MM.1S (cell line): ENCODE data around the gene STXBP6.

Source experiments
- DNase-seq: peaks from one replicate; pipeline ENCODE4 v3.0.0-alpha.2; 2015
- H2AFZ ChIP-seq: fragments of 300-600 bp; sonication (generic); 2 replicates; pipeline ENCODE4 v1.6.0; 2016; ENCODE audit warnings: antibody characterized with exemption, low read length
- H3F3A ChIP-seq: fragments of 300-600 bp; sonication (generic); 2 replicates; pipeline ENCODE4 v1.6.1; 2016; ENCODE audit warnings: mild to moderate bottlenecking, antibody characterized with exemption, low read length, moderate library complexity, mixed read lengths; ENCODE audit not compliant: insufficient read depth
- H3K27ac ChIP-seq: fragments of 300-600 bp; sonication (generic); 2 replicates; pipeline ENCODE4 v1.5.1; 2016; ENCODE audit warnings: mild to moderate bottlenecking, low read length
- H3K27me3 ChIP-seq: fragments of 300-600 bp; sonication (generic); replicated peaks from 2 replicates; pipeline ENCODE4 v1.6.0; 2016; ENCODE audit warnings: low read length; ENCODE audit not compliant: insufficient read depth
- H3K36me3 ChIP-seq: fragments of 300-600 bp; sonication (generic); replicated peaks from 2 replicates; pipeline ENCODE4 v1.6.1; 2016; ENCODE audit warnings: mild to moderate bottlenecking, low read length, mixed read lengths; ENCODE audit not compliant: insufficient read depth
- H3K4me1 ChIP-seq: fragments of 300-600 bp; sonication (generic); 2 replicates; pipeline ENCODE4 v1.6.1; 2016; ENCODE audit warnings: low read length, mixed read lengths
- H3K4me2 ChIP-seq: fragments of 300-600 bp; sonication (generic); 2 replicates; pipeline ENCODE4 v1.6.0; 2016; ENCODE audit warnings: low read depth, low read length
- H3K4me3 ChIP-seq: fragments of 300-600 bp; sonication (generic); 2 replicates; pipeline ENCODE4 v1.5.1; 2016; ENCODE audit warnings: low read length, mixed read lengths
- H3K79me2 ChIP-seq: fragments of 300-600 bp; sonication (generic); 2 replicates; pipeline ENCODE4 v1.6.1; 2016; ENCODE audit warnings: mixed run types, low read length, mixed read lengths
- H3K9ac ChIP-seq: fragments of 300-600 bp; sonication (generic); 2 replicates; pipeline ENCODE4 v1.6.1; 2016; ENCODE audit warnings: low read length, mixed read lengths
- H3K9me2 ChIP-seq: fragments of 300-600 bp; sonication (generic); replicated peaks from 2 replicates; pipeline ENCODE4 v1.6.1; 2016; ENCODE audit warnings: mild to moderate bottlenecking, low read length, mixed read lengths; ENCODE audit not compliant: insufficient read depth
- H3K9me3 ChIP-seq: fragments of 300-600 bp; sonication (generic); replicated peaks from 2 replicates; pipeline ENCODE4 v1.6.1; 2016; ENCODE audit warnings: mild to moderate bottlenecking, low read length, mixed read lengths; ENCODE audit not compliant: insufficient read depth
- H4K20me1 ChIP-seq: fragments of 300-600 bp; sonication (generic); 2 replicates; pipeline ENCODE4 v1.6.1; 2016; ENCODE audit warnings: mild to moderate bottlenecking, low read length, moderate library complexity, mixed read lengths; ENCODE audit not compliant: insufficient read depth
- EZH2 ChIP-seq: fragments of 300-600 bp; sonication (generic); optimal IDR thresholded peaks from 2 replicates; pipeline ENCODE3; 2017; ENCODE audit warnings: low read depth, mild to moderate bottlenecking, antibody characterized with exemption, low read length, mixed read lengths
- EZH2phosphoT487 ChIP-seq: fragments of 300-600 bp; sonication (generic); IDR thresholded peaks from 2 replicates; pipeline ENCODE4 v1.6.1; 2018; ENCODE audit warnings: antibody characterized with exemption, low read length
- TF ChIP-seq, protein P1 (sequence below): fragments of 300-600 bp; sonication (generic); IDR thresholded peaks from 2 replicates; pipeline ENCODE4 v1.5.1; 2016; ENCODE audit warnings: antibody characterized with exemption, low read length, mixed read lengths

Gene STXBP6

DNA sequence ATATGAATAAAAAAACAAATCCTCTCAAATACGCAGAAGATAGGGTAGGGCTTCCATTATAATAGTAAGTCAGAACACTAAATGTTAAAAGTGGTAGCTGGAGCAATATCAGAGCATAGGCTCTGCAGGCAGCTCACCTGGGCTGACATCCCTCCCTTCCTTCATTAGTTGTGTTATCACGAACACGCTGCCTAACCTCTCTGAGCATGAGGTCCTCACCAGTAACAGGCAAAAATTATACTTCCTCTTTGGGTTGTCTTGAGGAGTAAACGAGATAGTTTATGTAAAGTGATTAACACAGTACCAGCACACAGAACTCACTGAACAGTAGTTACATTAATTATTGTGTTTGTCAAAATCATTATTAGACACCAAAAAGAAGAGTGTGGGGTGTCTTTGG is 154.3 kb downstream of the STXBP6 start:
- Histone ChIP-seq H2AFZ (no peak overlapping the region), H3K9me2 (no peaks in the 10 kb centered on the region), H3K79me2 (no peaks in the 10 kb centered on the region), H3F3A (no peaks in the 10 kb centered on the region), H3K36me3 (no peaks in the 10 kb centered on the region), H3K4me3 (no peak overlapping the region), H3K9me3 (no peaks in the 10 kb centered on the region), H3K9ac (no peak overlapping the region), H3K4me1 (no peaks in the 10 kb centered on the region), H3K4me2 (no peak overlapping the region), H4K20me1 (no peaks in the 10 kb centered on the region), H3K27ac (no peak overlapping the region), H3K27me3 (no peaks in the 10 kb centered on the region)
- no peak for DNase-seq
- no peak for TF ChIP-seq EZH2
- no peak for TF ChIP-seq EZH2phosphoT487
- TF ChIP-seq, protein P1, sequence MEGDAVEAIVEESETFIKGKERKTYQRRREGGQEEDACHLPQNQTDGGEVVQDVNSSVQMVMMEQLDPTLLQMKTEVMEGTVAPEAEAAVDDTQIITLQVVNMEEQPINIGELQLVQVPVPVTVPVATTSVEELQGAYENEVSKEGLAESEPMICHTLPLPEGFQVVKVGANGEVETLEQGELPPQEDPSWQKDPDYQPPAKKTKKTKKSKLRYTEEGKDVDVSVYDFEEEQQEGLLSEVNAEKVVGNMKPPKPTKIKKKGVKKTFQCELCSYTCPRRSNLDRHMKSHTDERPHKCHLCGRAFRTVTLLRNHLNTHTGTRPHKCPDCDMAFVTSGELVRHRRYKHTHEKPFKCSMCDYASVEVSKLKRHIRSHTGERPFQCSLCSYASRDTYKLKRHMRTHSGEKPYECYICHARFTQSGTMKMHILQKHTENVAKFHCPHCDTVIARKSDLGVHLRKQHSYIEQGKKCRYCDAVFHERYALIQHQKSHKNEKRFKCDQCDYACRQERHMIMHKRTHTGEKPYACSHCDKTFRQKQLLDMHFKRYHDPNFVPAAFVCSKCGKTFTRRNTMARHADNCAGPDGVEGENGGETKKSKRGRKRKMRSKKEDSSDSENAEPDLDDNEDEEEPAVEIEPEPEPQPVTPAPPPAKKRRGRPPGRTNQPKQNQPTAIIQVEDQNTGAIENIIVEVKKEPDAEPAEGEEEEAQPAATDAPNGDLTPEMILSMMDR: no peak

DNA sequence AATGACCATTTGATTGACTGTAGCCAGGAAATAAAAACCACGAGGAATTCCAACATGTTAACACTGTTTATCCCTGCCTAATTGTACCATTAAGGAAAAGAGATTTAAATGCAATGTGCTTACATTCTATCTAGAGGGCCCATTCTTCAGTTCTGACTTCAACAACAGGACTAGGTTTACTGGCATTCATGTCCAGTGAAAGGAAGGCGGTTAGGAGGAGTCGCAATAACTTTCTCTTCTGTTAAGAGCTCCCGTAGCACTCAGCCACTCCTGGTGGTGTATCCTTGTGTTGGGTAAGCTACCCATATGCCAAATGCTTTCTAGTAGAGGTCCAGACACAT is 154.7 kb downstream of the STXBP6 start:
- Histone ChIP-seq H3K4me3 (no peak overlapping the region), H3F3A (no peaks in the 10 kb centered on the region), H4K20me1 (no peaks in the 10 kb centered on the region), H3K9ac (no peak overlapping the region), H2AFZ (no peak overlapping the region), H3K9me3 (no peaks in the 10 kb centered on the region), H3K27me3 (no peaks in the 10 kb centered on the region), H3K9me2 (no peaks in the 10 kb centered on the region), H3K79me2 (no peaks in the 10 kb centered on the region), H3K36me3 (no peaks in the 10 kb centered on the region), H3K4me2 (no peak overlapping the region), H3K4me1 (no peaks in the 10 kb centered on the region), H3K27ac (no peak overlapping the region)
- TF ChIP-seq EZH2phosphoT487: no peak
- DNase-seq: no peak

DNA sequence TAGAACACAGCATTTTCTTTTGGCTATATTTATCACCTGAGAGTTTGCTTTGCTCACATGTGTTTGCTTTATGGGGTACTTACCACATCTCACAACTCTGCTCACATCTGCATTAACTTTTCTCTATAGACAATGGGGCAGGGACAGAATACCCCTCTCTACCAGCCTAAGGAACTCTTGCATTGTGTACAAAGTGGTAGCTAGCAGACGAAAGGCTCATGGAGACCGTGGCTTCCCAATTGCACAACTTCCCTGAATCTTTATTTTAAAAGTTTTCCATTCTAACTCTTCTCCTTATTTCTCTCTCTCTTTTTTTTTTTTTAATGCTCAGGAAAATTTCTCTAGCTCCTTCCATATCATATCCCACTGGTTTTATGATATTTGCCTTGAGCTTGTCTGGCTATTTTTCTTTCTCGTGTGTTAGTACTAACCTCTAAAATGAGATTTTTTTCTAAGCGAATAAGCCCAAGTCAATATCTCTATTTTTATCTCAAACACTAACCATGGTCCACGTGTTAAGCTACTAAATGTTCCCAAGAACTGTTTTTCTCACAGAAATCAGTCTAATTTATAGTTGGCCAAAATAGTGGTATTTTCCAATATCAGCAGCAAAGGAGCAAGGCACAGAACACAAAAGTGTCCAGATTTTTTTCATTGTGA is 155.2 kb downstream of the STXBP6 start:
- no peak overlapping the region for H3K4me2 ChIP-seq
- H3K36me3 ChIP-seq: no peaks in the 10 kb centered on the region
- no peaks in the 10 kb centered on the region for H3K27me3 ChIP-seq
- no peak overlapping the region for H3K9ac ChIP-seq
- no peak for DNase-seq
- no peak overlapping the region for H3K4me3 ChIP-seq
- no peaks in the 10 kb centered on the region for H3K9me2 ChIP-seq
- no peaks in the 10 kb centered on the region for H3K4me1 ChIP-seq
- H3K27ac ChIP-seq: no peak overlapping the region
- H3K79me2 ChIP-seq: no peaks in the 10 kb centered on the region
- no peak overlapping the region for H2AFZ ChIP-seq
- H4K20me1 ChIP-seq: no peaks in the 10 kb centered on the region
- no peaks in the 10 kb centered on the region for H3F3A ChIP-seq
- TF ChIP-seq EZH2 (no peak), EZH2phosphoT487 (no peak)
- TF ChIP-seq, protein P1: no peak
- H3K9me3 ChIP-seq: no peaks in the 10 kb centered on the region

DNA sequence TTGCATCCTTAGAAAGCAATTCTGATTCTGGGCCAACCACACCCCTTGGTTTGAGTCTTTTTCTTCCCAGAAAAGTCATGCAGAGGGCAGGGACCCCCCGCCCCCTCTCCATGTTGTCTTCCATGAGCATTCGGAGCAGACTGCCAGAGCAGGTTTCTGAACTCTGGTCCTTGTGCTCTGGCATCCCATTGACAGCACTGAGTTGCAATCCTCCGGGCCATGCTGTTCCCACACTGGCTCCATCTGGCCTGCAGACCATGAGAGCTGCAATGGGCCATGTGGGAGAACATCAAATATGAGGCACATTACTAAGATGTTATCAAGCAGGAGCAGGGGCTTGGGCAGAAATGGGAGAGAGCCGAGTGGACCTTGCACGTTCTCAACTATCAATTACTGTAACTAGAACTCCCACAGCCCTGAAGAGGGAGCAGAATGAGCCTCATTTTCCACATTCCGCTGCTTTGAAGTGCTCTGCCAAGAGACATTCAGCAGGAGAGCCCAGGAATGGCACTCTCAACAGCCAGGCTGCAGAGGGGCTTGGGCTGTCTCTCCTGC is 157.4 kb downstream of the STXBP6 start:
- H3K4me1 ChIP-seq: no peaks in the 10 kb centered on the region
- H3K4me3 ChIP-seq: no peak overlapping the region
- no peaks in the 10 kb centered on the region for H3K9me2 ChIP-seq
- no peaks in the 10 kb centered on the region for H3K27me3 ChIP-seq
- no peak overlapping the region for H3K4me2 ChIP-seq
- no peak for TF ChIP-seq EZH2phosphoT487
- TF ChIP-seq EZH2: no peak
- TF ChIP-seq, protein P1: no peak
- H2AFZ ChIP-seq: no peak overlapping the region
- H3K79me2 ChIP-seq: no peaks in the 10 kb centered on the region
- DNase-seq: no peak
- no peak overlapping the region for H3K9ac ChIP-seq
- H3K36me3 ChIP-seq: no peaks in the 10 kb centered on the region
- no peaks in the 10 kb centered on the region for H3F3A ChIP-seq
- H4K20me1 ChIP-seq: no peaks in the 10 kb centered on the region
- H3K27ac ChIP-seq: no peak overlapping the region
- H3K9me3 ChIP-seq: no peaks in the 10 kb centered on the region
